Daoy (cell line): Measurements from ENCODE around the gene PARP4. TPM values are rescaled to one million over a fixed set of nuclear protein-coding genes. Genes with fewer than 3 reads are reported as not detected.

ENCODE experiments used
- total RNA-seq: library from RNA; depleted of rRNA; stranded (reverse); fragments of >200 nt; shearing (Covaris generic); gene quantifications from 2 replicates; pipeline ENCODE4 v1.2.3, GENCODE V29; 2014; rRNA removed

Gene PARP4
- total RNA-seq, 1 experiment from 2014 or later: 27.8 TPM

Other genes starting within 250 kb of the PARP4 start
- not detected in 2 replicates for gene C1QTNF9, start 203.2 kb downstream of the PARP4 start, total RNA-seq
- 0.06 TPM in 1 of 2 replicates, not detected in the other for gene ATP12A, start 167.6 kb upstream of the PARP4 start, total RNA-seq